ENCODE measurements around the gene APMAP.
A peak's percentile ranks its signal among the peaks of the same experiment; 100 is the strongest.
"Not testable (repeated sequence)": the region's sequence is repeated elsewhere in the genome, so short reads cannot be mapped to it uniquely, and the experiment has no call there.

Gene APMAP

GRCh38 chr20:24933266-24933908, 59.2 kb downstream of the APMAP start:
- DNase-seq (ENCODE audit: low spot score): no peak

GRCh38 chr20:24931893-24932292, 60.7 kb downstream of the APMAP start:
- DNase-seq (ENCODE audit: low spot score): not testable (repeated sequence)

- not testable (repeated sequence) for DNase-seq (ENCODE audit: low spot score)
Observed at GRCh38 chr20:24930724-24931688, 61.5 kb downstream of the APMAP start.

GRCh38 chr20:24929867-24930723, 62.5 kb downstream of the APMAP start:
- DNase-seq (ENCODE audit: low spot score): not testable (repeated sequence)

GRCh38 chr20:24929259-24929658, 63.3 kb downstream of the APMAP start:
- not testable (repeated sequence) for DNase-seq (ENCODE audit: low spot score)

GRCh38 chr20:24920706-24921105, 71.8 kb downstream of the APMAP start:
- DNase-seq (ENCODE audit: low spot score): not testable (repeated sequence)

GRCh38 chr20:24919665-24920064, 72.9 kb downstream of the APMAP start:
- DNase-seq (ENCODE audit: low spot score): not testable (repeated sequence)

- DNase-seq (ENCODE audit: low spot score): no peak
Observed at GRCh38 chr20:24918579-24919566, 73.7 kb downstream of the APMAP start.

GRCh38 chr20:24917797-24918578, 74.6 kb downstream of the APMAP start:
- peak; percentile 68 for DNase-seq (ENCODE audit: low spot score)

- DNase-seq (ENCODE audit: low spot score): no peak
Observed at GRCh38 chr20:24917056-24917455, 75.5 kb downstream of the APMAP start.

- DNase-seq (ENCODE audit: low spot score): no peak
Observed at GRCh38 chr20:24916412-24916811, 76.1 kb downstream of the APMAP start.

- no peak for DNase-seq (ENCODE audit: low spot score)
Observed at GRCh38 chr20:24915892-24916291, 76.7 kb downstream of the APMAP start.

- no peak for DNase-seq (ENCODE audit: low spot score)
Observed at GRCh38 chr20:24915440-24915839, 77.1 kb downstream of the APMAP start.

GRCh38 chr20:24914388-24915241, 77.9 kb downstream of the APMAP start:
- no peak for DNase-seq (ENCODE audit: low spot score)

GRCh38 chr20:24913076-24913628, 79.4 kb downstream of the APMAP start:
- DNase-seq (ENCODE audit: low spot score): no peak
